HepG2 (cell line): Measurements from ENCODE around the gene SLC25A22. TPM values are rescaled to one million over a fixed set of nuclear protein-coding genes. Genes with fewer than 3 reads are reported as not detected.
A peak's percentile ranks its signal among the peaks of the same experiment; 100 is the strongest.

Source experiments
- AKAP8 ChIP-seq: sonication (generic); formaldehyde crosslinking; IDR thresholded peaks from 2 replicates; pipeline ENCODE4 v1.5.1; 2020; ENCODE audit warnings: mild to moderate bottlenecking, missing genetic modification reagents
- IKZF4 ChIP-seq: sonication (generic); formaldehyde crosslinking; IDR thresholded peaks from 2 replicates; pipeline ENCODE4 v1.5.1; 2020; ENCODE audit warnings: borderline replicate concordance, mild to moderate bottlenecking, low read depth, missing genetic modification reagents; ENCODE audit errors: not compliant biosample characterization
- JUN ChIP-seq: sonication (generic); formaldehyde crosslinking; IDR thresholded peaks from 2 replicates; pipeline ENCODE4 v1.4.0; 2020; ENCODE audit warnings: mild to moderate bottlenecking, missing genetic modification reagents
- KLF15 ChIP-seq: sonication (generic); formaldehyde crosslinking; IDR thresholded peaks from 2 replicates; pipeline ENCODE4 v1.8.1; 2023; ENCODE audit warnings: borderline replicate concordance, mild to moderate bottlenecking, inconsistent platforms, missing genetic modification reagents, mixed read lengths
- POGZ ChIP-seq: sonication (generic); formaldehyde crosslinking; IDR thresholded peaks from 2 replicates; pipeline ENCODE4 v1.4.0; 2020; ENCODE audit warnings: mild to moderate bottlenecking, missing genetic modification reagents
- SALL2 ChIP-seq: sonication (generic); formaldehyde crosslinking; IDR thresholded peaks from 2 replicates; pipeline ENCODE4 v1.8.1; 2023; ENCODE audit warnings: mild to moderate bottlenecking, missing genetic modification reagents, inconsistent platforms
- SNAPC4 ChIP-seq: sonication (generic); formaldehyde crosslinking; IDR thresholded peaks from 2 replicates; pipeline ENCODE4 v1.4.0; 2020; ENCODE audit warnings: mild to moderate bottlenecking, missing genetic modification reagents
- SNRNP70 ChIP-seq: fragments of 200-400 bp; formaldehyde crosslinking; IDR thresholded peaks from 2 replicates; pipeline ENCODE4 v1.6.1; 2017; ENCODE audit warnings: mild to moderate bottlenecking, low read depth, low read length, moderate library complexity
- TBX3 ChIP-seq: fragments of 450-650 bp; IDR thresholded peaks from 2 replicates; pipeline ENCODE4 v1.6.1; 2017; ENCODE audit warnings: antibody characterized with exemption, mild to moderate bottlenecking, inconsistent platforms, borderline replicate concordance
- TEAD3 ChIP-seq: optimal IDR thresholded peaks from 2 replicates; pipeline ENCODE3; 2016; ENCODE audit warnings: borderline replicate concordance
- TOPORS ChIP-seq: sonication (generic); formaldehyde crosslinking; IDR thresholded peaks from 2 replicates; pipeline ENCODE4 v1.8.0; 2023; ENCODE audit warnings: mild to moderate bottlenecking, missing genetic modification reagents
- TRAFD1 ChIP-seq: sonication (generic); formaldehyde crosslinking; IDR thresholded peaks from 2 replicates; pipeline ENCODE4 v1.5.1; 2020; ENCODE audit warnings: missing genetic modification reagents, mild to moderate bottlenecking, borderline replicate concordance
- XRCC5 ChIP-seq: fragments of 200-400 bp; formaldehyde crosslinking; optimal IDR thresholded peaks from 2 replicates; pipeline ENCODE3; 2017; ENCODE audit warnings: mild to moderate bottlenecking, low read length
- ZBTB34 ChIP-seq: sonication (generic); formaldehyde crosslinking; IDR thresholded peaks from 2 replicates; pipeline ENCODE4 v1.8.0; 2022; ENCODE audit warnings: mild to moderate bottlenecking, missing genetic modification reagents
- ZC3H4 ChIP-seq: sonication (generic); formaldehyde crosslinking; IDR thresholded peaks from 2 replicates; pipeline ENCODE4 v1.4.0; 2020; ENCODE audit warnings: missing genetic modification reagents, borderline replicate concordance
- ZNF263 ChIP-seq: sonication (generic); formaldehyde crosslinking; IDR thresholded peaks from 2 replicates; pipeline ENCODE4 v1.4.0; 2020; ENCODE audit warnings: missing genetic modification reagents
- ZNF264 ChIP-seq: sonication (generic); formaldehyde crosslinking; IDR thresholded peaks from 2 replicates; pipeline ENCODE4 v1.4.0; 2020; ENCODE audit warnings: missing genetic modification reagents
- ZNF383 ChIP-seq: sonication (generic); formaldehyde crosslinking; IDR thresholded peaks from 2 replicates; pipeline ENCODE4 v1.4.0; 2020; ENCODE audit warnings: missing genetic modification reagents, mild to moderate bottlenecking, borderline replicate concordance
- ZNF569 ChIP-seq: sonication (generic); formaldehyde crosslinking; IDR thresholded peaks from 2 replicates; pipeline ENCODE4 v1.5.0; 2020; ENCODE audit warnings: mild to moderate bottlenecking, missing genetic modification reagents, moderate library complexity, borderline replicate concordance
- ZNF670 ChIP-seq: sonication (generic); formaldehyde crosslinking; IDR thresholded peaks from 2 replicates; pipeline ENCODE4 v1.8.0; 2022; ENCODE audit warnings: mild to moderate bottlenecking, missing genetic modification reagents, borderline replicate concordance
- ZNF83 ChIP-seq: sonication (generic); formaldehyde crosslinking; IDR thresholded peaks from 2 replicates; pipeline ENCODE4 v1.4.0; 2020; ENCODE audit warnings: missing genetic modification reagents, mild to moderate bottlenecking, borderline replicate concordance
- ZSCAN31 ChIP-seq: sonication (generic); formaldehyde crosslinking; IDR thresholded peaks from 2 replicates; pipeline ENCODE4 v1.5.0; 2020; ENCODE audit warnings: low read depth, mild to moderate bottlenecking, missing genetic modification reagents
- polyA plus RNA-seq, 8 experiments: library from polyadenylated mRNA; depleted of rRNA in 3 of 8; stranded (reverse) in 7 of 8; unstranded in 1 of 8; fragments of >200 nt; fragmentation: Illumina TruSeq in 4 of 8; extraction: Trizol in 4 of 8; gene quantifications; 2 replicates each; pipeline versions ENCODE4 v1.2.1 to v1.2.3, GENCODE V29; 2011 to 2016; ENCODE audit warnings: low read depth in 4 of 8, missing spikeins in 1 of 8, mixed read lengths in 1 of 8; ENCODE audit not compliant: insufficient read depth in 1 of 8
- total RNA-seq, 5 experiments: library from RNA; depleted of rRNA; stranded (reverse); fragments of >200 nt; fragmentation: Illumina TruSeq; extraction: Trizol; gene quantifications; 2 replicates each; pipeline ENCODE4 v1.2.3, GENCODE V29; 2016; ENCODE audit warnings: low read depth in 1 of 5

Gene SLC25A22
- total and polyA plus RNA-seq, 2 of the 13 experiments (the other 11 are each of a cell fraction or from before 2014, with no cell fraction given): 12.4 to 19.2 TPM

- no peak for TF ChIP-seq SNAPC4 (CRISPR knock-in tag)
- TF ChIP-seq ZNF264 (CRISPR knock-in tag): no peak
- TF ChIP-seq ZNF263 (CRISPR knock-in tag): 0 out of 2 replicates have a peak, but pooled peaks have one; percentile 14
- no peak; the same call in 1 of the 2 replicates for TF ChIP-seq KLF15 (CRISPR knock-in tag)
- TF ChIP-seq AKAP8 (CRISPR knock-in tag): peak; percentile 96
- TF ChIP-seq ZBTB34 (CRISPR knock-in tag): no peak
- no peak for TF ChIP-seq ZNF569
- TF ChIP-seq TBX3: no peak
- no peak for TF ChIP-seq POGZ (CRISPR knock-in tag)
- TF ChIP-seq ZC3H4 (CRISPR knock-in tag): no peak
- no peak for TF ChIP-seq ZNF383 (CRISPR knock-in tag)
- no peak for TF ChIP-seq TRAFD1 (CRISPR knock-in tag)
- TF ChIP-seq JUN (CRISPR knock-in tag): no peak
- TF ChIP-seq IKZF4 (CRISPR knock-in tag): no peak
- no peak; the same call in 1 of the 2 replicates for TF ChIP-seq ZNF83 (CRISPR knock-in tag)
- TF ChIP-seq ZNF670 (CRISPR knock-in tag): peak; percentile 38; the same call in 1 of the 2 replicates
- no peak for TF ChIP-seq TOPORS (CRISPR knock-in tag)
- no peak for TF ChIP-seq ZSCAN31
- peak; percentile 11 for TF ChIP-seq TEAD3
- no peak for TF ChIP-seq SALL2 (CRISPR knock-in tag)
- no peak for TF ChIP-seq SNRNP70
- no peak for TF ChIP-seq XRCC5
Measured at GRCh38 chr11:830295-831117, 32.4 kb upstream of the SLC25A22 start (continued).
